HG03060 (cell line): Measurements from ENCODE around the gene TMEM119.

Experiments used
- ATAC-seq: cut with Tn5 transposase; IDR thresholded peaks from one replicate; pipeline ENCODE4 v1.9.1; 2021; ENCODE audit warnings: low read depth, moderate number of reproducible peaks; ENCODE audit not compliant: unreplicated experiment

TMEM119 gene

GRCh38 chr12:108618079-108618952 lies 20.4 kb upstream of the TMEM119 start:
- no peak for ATAC-seq

GRCh38 chr12:108616941-108617858 lies 19.3 kb upstream of the TMEM119 start:
- ATAC-seq, result peak; percentile 66

- ATAC-seq, result no peak
Observed at GRCh38 chr12:108616359-108616758, 18.5 kb upstream of the TMEM119 start.

- ATAC-seq, result no peak
Observed at GRCh38 chr12:108615918-108616317, 18.0 kb upstream of the TMEM119 start.

- ATAC-seq, result no peak
Observed at GRCh38 chr12:108614639-108615038, 16.8 kb upstream of the TMEM119 start.

- ATAC-seq, result no peak
Observed at GRCh38 chr12:108614041-108614440, 16.2 kb upstream of the TMEM119 start.

GRCh38 chr12:108613548-108613947 lies 15.7 kb upstream of the TMEM119 start:
- ATAC-seq, result no peak

- ATAC-seq, result no peak
Observed at GRCh38 chr12:108612788-108613282, 15.0 kb upstream of the TMEM119 start.

- ATAC-seq, result no peak
Observed at GRCh38 chr12:108611884-108612415, 14.1 kb upstream of the TMEM119 start.

- ATAC-seq, result no peak
Observed at GRCh38 chr12:108610856-108611605, 13.1 kb upstream of the TMEM119 start.

GRCh38 chr12:108610336-108610815 lies 12.5 kb upstream of the TMEM119 start:
- no peak for ATAC-seq

- ATAC-seq, result no peak
Observed at GRCh38 chr12:108609537-108610335, 11.9 kb upstream of the TMEM119 start.

- ATAC-seq, result no peak
Observed at GRCh38 chr12:108608616-108609015, 10.7 kb upstream of the TMEM119 start.

- no peak for ATAC-seq
Observed at GRCh38 chr12:108607981-108608600, 10.2 kb upstream of the TMEM119 start.

- no peak for ATAC-seq
Observed at GRCh38 chr12:108606492-108606891, 8.6 kb upstream of the TMEM119 start.

GRCh38 chr12:108605690-108606406 lies 8.0 kb upstream of the TMEM119 start:
- no peak for ATAC-seq

- no peak for ATAC-seq
Observed at GRCh38 chr12:108605000-108605689, 7.3 kb upstream of the TMEM119 start.
